ENCODE results near the gene ASTN2. TPM values are rescaled to one million over a fixed set of nuclear protein-coding genes. Genes with fewer than 3 reads are reported as not detected.

Gene ASTN2
- total and polyA plus RNA-seq, 2 donors (not counting 3 experiments of a cell fraction or from before 2014, with no cell fraction given): 1.0 to 1.9 TPM

DNA sequence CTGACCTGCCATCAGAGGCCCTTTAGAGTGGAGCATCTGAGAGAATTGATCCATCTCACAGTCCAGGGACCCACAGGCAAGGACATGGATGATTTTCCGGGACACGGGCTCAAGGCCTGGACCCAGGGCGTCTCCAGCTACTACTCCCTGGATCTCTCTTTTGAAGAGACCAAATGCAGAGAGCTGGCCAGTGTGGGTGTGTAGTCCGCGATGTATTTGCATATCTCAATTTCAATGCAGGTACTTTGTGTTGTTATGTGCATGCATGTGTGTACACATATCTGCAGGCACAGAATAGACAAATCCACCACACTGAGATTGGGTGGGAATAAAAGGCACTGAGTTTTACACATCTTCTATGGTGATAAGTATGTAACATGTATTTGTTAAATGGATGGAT lies 30.8 kb upstream of the ASTN2 start:
- Histone ChIP-seq H3K9me1 (replicated peaks; ENCODE audit: control insufficient read depth, extremely low read depth, insufficient read depth, low read length) (no peaks in the 10 kb centered on the region), H3K79me2 (ENCODE audit: control insufficient read depth, insufficient read depth, low read length) (no peaks in the 10 kb centered on the region), H3K9me3 (replicated peaks; ENCODE audit: control insufficient read depth, insufficient read depth, low read length) (no peaks in the 10 kb centered on the region), H3K36me3 (ENCODE audit: control insufficient read depth in 2 of 2, extremely low read depth in 1 of 2, insufficient read depth in 2 of 2, low read length in 2 of 2) (no peaks in the 10 kb centered on the region), H3K27ac (ENCODE audit: insufficient read depth, low read depth, low read length) (no peak overlapping the region), H3K4me2 (ENCODE audit: insufficient read depth, low read length) (no peak overlapping the region), H3K4me1 (ENCODE audit: control insufficient read depth, extremely low read depth, insufficient read depth, low read length) (no peaks in the 10 kb centered on the region), H3K4me3 (replicated peaks in 1 of 3; ENCODE audit: insufficient read depth in 1 of 3, low read depth in 1 of 3, low read length in 3 of 3) (no peak overlapping the region), H3K9ac (replicated peaks; ENCODE audit: extremely low read depth, insufficient read depth, low read length) (no peak overlapping the region), H2AFZ (ENCODE audit: low read depth, low read length) (no peak overlapping the region), H4K20me1 (replicated peaks; ENCODE audit: control insufficient read depth, extremely low read depth, insufficient read depth, low read length) (no peaks in the 10 kb centered on the region), H3K27me3 (ENCODE audit: control insufficient read depth in 2 of 2, insufficient read depth in 2 of 2, low read length in 2 of 2) (no peaks in the 10 kb centered on the region)
- dilution Hi-C loops (cut with MboI; ENCODE audit: extremely low pct_ligation_motif_present, low sequenced_read_pairs) (no loop called here), intact Hi-C loops (cut with micrococcal nuclease) (no loop called here)
- FAIRE-seq (no peak), DNase-seq (ENCODE audit: low read depth, low spot score) (no peak)
- POLR2A ChIA-PET: no interaction called here
- TF ChIP-seq EZH2 (IDR thresholded peaks at IDR 0.05; ENCODE audit: borderline replicate concordance, low read depth, low read length, severe bottlenecking) (no peak), JUN (IDR thresholded peaks at IDR 0.05; ENCODE audit: borderline replicate concordance, insufficient read depth, insufficient read length, low read depth) (no peak), GATA2 (IDR thresholded peaks at IDR 0.05; ENCODE audit: insufficient read depth, insufficient read length, low read depth, low read length) (no peak), MYC (IDR thresholded peaks at IDR 0.05; ENCODE audit: low read depth, low read length) (no peak), POLR2A (IDR thresholded peaks at IDR 0.05; ENCODE audit: low read depth, low read length) (no peak), FOS (IDR thresholded peaks at IDR 0.05; ENCODE audit: borderline replicate concordance, insufficient read depth, low read length) (no peak), POLR2AphosphoS5 (IDR thresholded peaks at IDR 0.05; ENCODE audit: insufficient read depth, low read depth, low read length) (no peak)
- TF ChIP-seq, protein P1, sequence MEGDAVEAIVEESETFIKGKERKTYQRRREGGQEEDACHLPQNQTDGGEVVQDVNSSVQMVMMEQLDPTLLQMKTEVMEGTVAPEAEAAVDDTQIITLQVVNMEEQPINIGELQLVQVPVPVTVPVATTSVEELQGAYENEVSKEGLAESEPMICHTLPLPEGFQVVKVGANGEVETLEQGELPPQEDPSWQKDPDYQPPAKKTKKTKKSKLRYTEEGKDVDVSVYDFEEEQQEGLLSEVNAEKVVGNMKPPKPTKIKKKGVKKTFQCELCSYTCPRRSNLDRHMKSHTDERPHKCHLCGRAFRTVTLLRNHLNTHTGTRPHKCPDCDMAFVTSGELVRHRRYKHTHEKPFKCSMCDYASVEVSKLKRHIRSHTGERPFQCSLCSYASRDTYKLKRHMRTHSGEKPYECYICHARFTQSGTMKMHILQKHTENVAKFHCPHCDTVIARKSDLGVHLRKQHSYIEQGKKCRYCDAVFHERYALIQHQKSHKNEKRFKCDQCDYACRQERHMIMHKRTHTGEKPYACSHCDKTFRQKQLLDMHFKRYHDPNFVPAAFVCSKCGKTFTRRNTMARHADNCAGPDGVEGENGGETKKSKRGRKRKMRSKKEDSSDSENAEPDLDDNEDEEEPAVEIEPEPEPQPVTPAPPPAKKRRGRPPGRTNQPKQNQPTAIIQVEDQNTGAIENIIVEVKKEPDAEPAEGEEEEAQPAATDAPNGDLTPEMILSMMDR (IDR thresholded peaks at IDR 0.05; ENCODE audit: extremely low read depth in 1 of 2, insufficient read depth in 1 of 2, low read depth in 1 of 2, low read length in 2 of 2): no peak
- TF ChIP-seq, protein P2, sequence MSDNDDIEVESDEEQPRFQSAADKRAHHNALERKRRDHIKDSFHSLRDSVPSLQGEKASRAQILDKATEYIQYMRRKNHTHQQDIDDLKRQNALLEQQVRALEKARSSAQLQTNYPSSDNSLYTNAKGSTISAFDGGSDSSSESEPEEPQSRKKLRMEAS (IDR thresholded peaks at IDR 0.05; ENCODE audit: insufficient read depth, insufficient read length): no peak
- no TSS peak for BruUV-seq (replicated peaks)
- CTCF ChIA-PET: no interaction called here

Data from endothelial cell of umbilical vein (primary cell).